ENCODE results near the gene BTN2A1. TPM values are rescaled to one million over a fixed set of nuclear protein-coding genes. Genes with fewer than 3 reads are reported as not detected.

BTN2A1 gene
- total RNA-seq, 2 experiments from 2014 or later, result 15.4 to 23.4 TPM

GRCh38 chr6:26473758-26474438, 16.1 kb downstream of the BTN2A1 start:
- DNase-seq (ENCODE audit: low spot score), result peak; percentile 95
- Histone ChIP-seq H3K4me2 (ENCODE audit: low read length) (peak overlapping the region; percentile 88), H2AFZ (ENCODE audit: low read length) (peak overlapping the region; percentile 77), H3K9me2 (ENCODE audit: insufficient read depth, low read length) (no peaks in the 10 kb centered on the region), H3K79me2 (ENCODE audit: insufficient read depth, low read depth, low read length) (no peaks in the 10 kb centered on the region; the same call in 1 of the 2 replicates), H3K4me3 (ENCODE audit: low read depth, low read length, poor library complexity, severe bottlenecking) (peak overlapping the region; percentile 73), H3K9me3 (ENCODE audit: low read length) (peaks cover 28% of the 10 kb centered on the region), H3K4me1 (ENCODE audit: insufficient read depth, low read length, poor library complexity, severe bottlenecking) (peaks cover 55% of the 10 kb centered on the region), H4K20me1 (ENCODE audit: insufficient read depth, low read length) (no peaks in the 10 kb centered on the region), H3K36me3 (ENCODE audit: insufficient read depth, low read length) (peaks cover 41% of the 10 kb centered on the region), H3K27ac (ENCODE audit: low read depth, low read length, poor library complexity, severe bottlenecking) (peak overlapping the region; percentile 96)
- intact Hi-C loops (cut with micrococcal nuclease; ENCODE audit: unreplicated experiment), result loop anchor here (1.0 to 5.0 kb wide), 4 partner anchors 47 to 133 kb away; no protein-coding TSS in a partner anchor
- ChIA-PET POLR2A (interaction anchor here (0.7 to 2.8 kb wide), 27 partner anchors 9 to 1391 kb away, joined by 3 to 27 read pairs (median 5); partner anchors contain the start of genes BTN1A1 and HMGN4), CTCF (ENCODE audit: unreplicated experiment) (interaction anchor here (0.5 to 1.4 kb wide), 4 partner anchors 22 to 645 kb away, joined by 3 to 5 read pairs (median 3); no protein-coding TSS in a partner anchor)
- no TSS peak for BruUV-seq (replicated peaks)
- no peak for TF ChIP-seq CTCF (conservative IDR thresholded peaks at IDR 0.05; ENCODE audit: low read length)
- no peak for TF ChIP-seq EZH2phosphoT487 (IDR thresholded peaks at IDR 0.05; ENCODE audit: borderline replicate concordance, low read depth, low read length)

DNA sequence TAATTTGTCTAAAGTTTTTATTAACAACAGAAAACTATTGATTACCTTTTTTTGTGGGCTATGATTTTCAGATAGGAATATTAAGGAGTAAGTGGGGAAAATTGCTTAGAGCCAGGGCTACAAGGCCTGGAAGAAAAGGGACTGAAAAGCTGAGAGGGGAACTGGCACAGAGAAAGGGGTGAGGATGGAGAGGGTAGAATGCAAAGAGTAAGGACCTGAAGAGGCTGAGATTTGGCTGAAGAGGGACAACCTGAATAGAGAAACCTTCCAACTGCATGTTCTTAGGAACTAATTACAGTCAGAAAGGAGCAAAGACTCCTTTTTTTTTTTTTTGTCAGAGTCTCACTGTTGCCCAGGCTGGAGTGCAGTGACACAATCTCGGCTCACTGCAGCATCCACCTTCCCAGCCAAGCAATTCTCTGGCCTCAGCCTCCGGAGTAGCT, 16.7 kb downstream of the BTN2A1 start:
- BruUV-seq (replicated peaks), result TSS peak; percentile 80
- H3K9me2 ChIP-seq (ENCODE audit: insufficient read depth, low read length), result no peaks in the 10 kb centered on the region
- peak; percentile 31 for DNase-seq (ENCODE audit: low spot score)
- no peaks in the 10 kb centered on the region; the same call in 1 of the 2 replicates for H3K79me2 ChIP-seq (ENCODE audit: insufficient read depth, low read depth, low read length)
- peaks cover 54% of the 10 kb centered on the region for H3K4me1 ChIP-seq (ENCODE audit: insufficient read depth, low read length, poor library complexity, severe bottlenecking)
- peak overlapping the region; percentile 88 for H3K4me2 ChIP-seq (ENCODE audit: low read length)
- peaks cover 28% of the 10 kb centered on the region for H3K9me3 ChIP-seq (ENCODE audit: low read length)
- intact Hi-C loops (cut with micrococcal nuclease; ENCODE audit: unreplicated experiment), result loop anchor here (1.0 to 5.0 kb wide), 4 partner anchors 46 to 133 kb away; no protein-coding TSS in a partner anchor
- peak overlapping the region; percentile 77; the same call in 1 of the 2 replicates for H2AFZ ChIP-seq (ENCODE audit: low read length)
- H3K36me3 ChIP-seq (ENCODE audit: insufficient read depth, low read length), result peaks cover 36% of the 10 kb centered on the region
- no peaks in the 10 kb centered on the region for H4K20me1 ChIP-seq (ENCODE audit: insufficient read depth, low read length)
- ChIA-PET CTCF (ENCODE audit: unreplicated experiment) (interaction anchor here (1.0 to 1.4 kb wide), 2 partner anchors 21 to 133 kb away, joined by 3 to 5 read pairs; no protein-coding TSS in a partner anchor), POLR2A (interaction anchor here (0.7 to 2.8 kb wide), 26 partner anchors 8 to 1390 kb away, joined by 3 to 27 read pairs (median 5); partner anchors contain the start of genes BTN1A1 and HMGN4)
- H3K27ac ChIP-seq (ENCODE audit: low read depth, low read length, poor library complexity, severe bottlenecking), result peak overlapping the region; percentile 96
- peak overlapping the region; percentile 73 for H3K4me3 ChIP-seq (ENCODE audit: low read depth, low read length, poor library complexity, severe bottlenecking)
- no peak for TF ChIP-seq CTCF (conservative IDR thresholded peaks at IDR 0.05; ENCODE audit: low read length)
- TF ChIP-seq EZH2phosphoT487 (IDR thresholded peaks at IDR 0.05; ENCODE audit: borderline replicate concordance, low read depth, low read length), result no peak
